H1 (cell line): Measurements from ENCODE around the gene NUP85. TPM values are rescaled to one million over a fixed set of nuclear protein-coding genes. Genes with fewer than 3 reads are reported as not detected.

Source experiments
- CHD2 ChIP-seq: IDR thresholded peaks from 2 replicates; pipeline ENCODE4 v1.6.1; 2012; ENCODE audit warnings: low read length, improper control_type of control experiment
- JUN ChIP-seq: IDR thresholded peaks from 2 replicates; pipeline ENCODE4 v1.6.1; 2011; ENCODE audit warnings: low read depth, mild to moderate bottlenecking, improper control_type of control experiment, low read length
- JUND ChIP-seq: IDR thresholded peaks from 2 replicates; pipeline ENCODE4 v1.6.1; 2011; ENCODE audit warnings: mild to moderate bottlenecking, improper control_type of control experiment, low read length
- MAFK ChIP-seq: IDR thresholded peaks from 2 replicates; pipeline ENCODE4 v1.6.1; 2012; ENCODE audit warnings: low read depth, mild to moderate bottlenecking, improper control_type of control experiment, low read length
- POLR2A ChIP-seq, 2 experiments: IDR thresholded peaks; 1 replicate in 1 of 2; 2 replicates in 1 of 2; pipeline ENCODE4 v1.6.1; 2011; ENCODE audit warnings: low read depth in 2 of 2, low read length in 2 of 2, mild to moderate bottlenecking in 2 of 2; ENCODE audit errors: control extremely low read depth in 1 of 2
- SIRT6 ChIP-seq: IDR thresholded peaks from one replicate; pipeline ENCODE4 v1.7.1; 2012; ENCODE audit warnings: low read length, inconsistent platforms
- SP1 ChIP-seq: IDR thresholded peaks from 2 replicates; pipeline ENCODE4 v1.6.1; 2011; ENCODE audit warnings: low read depth, low read length
- SRF ChIP-seq: IDR thresholded peaks from 2 replicates; pipeline ENCODE4 v1.6.1; 2011; ENCODE audit warnings: mild to moderate bottlenecking, low read depth, low read length, moderate library complexity
- SUZ12 ChIP-seq: fragments of 200-600 bp; sonication (generic); IDR thresholded peaks from 2 replicates; pipeline ENCODE4 v1.6.1; 2012; ENCODE audit warnings: mild to moderate bottlenecking, inconsistent platforms, low read length, moderate library complexity, mixed read lengths
- TAF1 ChIP-seq: IDR thresholded peaks from 2 replicates; pipeline ENCODE4 v1.6.1; 2011; ENCODE audit warnings: mild to moderate bottlenecking, low read depth, low read length
- TBP ChIP-seq: IDR thresholded peaks from 2 replicates; pipeline ENCODE4 v1.6.1; 2011; ENCODE audit warnings: low read depth, low read length, improper control_type of control experiment
- TCF12 ChIP-seq: IDR thresholded peaks from 2 replicates; pipeline ENCODE4 v1.6.1; 2011; ENCODE audit warnings: low read depth, mild to moderate bottlenecking, low read length
- polyA plus RNA-seq, 7 experiments: library from polyadenylated mRNA; depleted of rRNA in 3 of 7; stranded (reverse) in 5 of 7; unstranded in 2 of 7; fragments of >200 nt in 5 of 7; fragments of 200-250 nt in 2 of 7; gene quantifications; 1 replicate in 5 of 7; 2 replicates in 1 of 7; 4 replicates in 1 of 7; pipeline versions ENCODE4 v1.2.1 to v1.2.3, GENCODE V29; 2011 to 2013; ENCODE audit warnings: missing spikeins in 2 of 7, mixed read lengths in 2 of 7
- total RNA-seq: library from RNA; stranded (reverse); fragmentation: NEBNext Ultra II Directional; extraction: Animal tissue kit (Norgen Biotek cat#: 25700); gene quantifications from 2 replicates; pipeline ENCODE4 v1.2.1, GENCODE V29; 2021
- TF ChIP-seq, protein P1 (sequence below): fragments of 300-600 bp; sonication (generic); IDR thresholded peaks from 2 replicates; pipeline ENCODE4 v1.7.1; 2012; ENCODE audit warnings: low read length, moderate library complexity, mild to moderate bottlenecking, inconsistent platforms; ENCODE audit not compliant: insufficient replicate concordance

The NUP85 gene
- total and polyA plus RNA-seq, 2 of the 8 experiments (the other 6 are each of a cell fraction or from before 2014, with no cell fraction given): 98.5 to 154 TPM

GRCh38 chr17:75270218-75270965, 64.9 kb downstream of the NUP85 start (continued):
- no peak for TF ChIP-seq SRF
- no peak for TF ChIP-seq SUZ12
- TF ChIP-seq SP1: no peak
- peak; percentile 47; the same call in 1 of the 2 replicates for TF ChIP-seq TAF1
- TF ChIP-seq TCF12: no peak
- no peak for TF ChIP-seq CHD2
- TF ChIP-seq SIRT6: no peak
- no peak for TF ChIP-seq JUN
- no peak for TF ChIP-seq JUND
- no peak for TF ChIP-seq TBP
- TF ChIP-seq MAFK: no peak
- peak in 1 of 2 experiments; percentile 28; a peak in 1 of 3 replicates for TF ChIP-seq POLR2A (IDR thresholded peaks at IDR 0.05; ENCODE audit: control extremely low read depth in 1 of 2, low read depth in 2 of 2, low read length in 2 of 2)
- TF ChIP-seq, protein P1, sequence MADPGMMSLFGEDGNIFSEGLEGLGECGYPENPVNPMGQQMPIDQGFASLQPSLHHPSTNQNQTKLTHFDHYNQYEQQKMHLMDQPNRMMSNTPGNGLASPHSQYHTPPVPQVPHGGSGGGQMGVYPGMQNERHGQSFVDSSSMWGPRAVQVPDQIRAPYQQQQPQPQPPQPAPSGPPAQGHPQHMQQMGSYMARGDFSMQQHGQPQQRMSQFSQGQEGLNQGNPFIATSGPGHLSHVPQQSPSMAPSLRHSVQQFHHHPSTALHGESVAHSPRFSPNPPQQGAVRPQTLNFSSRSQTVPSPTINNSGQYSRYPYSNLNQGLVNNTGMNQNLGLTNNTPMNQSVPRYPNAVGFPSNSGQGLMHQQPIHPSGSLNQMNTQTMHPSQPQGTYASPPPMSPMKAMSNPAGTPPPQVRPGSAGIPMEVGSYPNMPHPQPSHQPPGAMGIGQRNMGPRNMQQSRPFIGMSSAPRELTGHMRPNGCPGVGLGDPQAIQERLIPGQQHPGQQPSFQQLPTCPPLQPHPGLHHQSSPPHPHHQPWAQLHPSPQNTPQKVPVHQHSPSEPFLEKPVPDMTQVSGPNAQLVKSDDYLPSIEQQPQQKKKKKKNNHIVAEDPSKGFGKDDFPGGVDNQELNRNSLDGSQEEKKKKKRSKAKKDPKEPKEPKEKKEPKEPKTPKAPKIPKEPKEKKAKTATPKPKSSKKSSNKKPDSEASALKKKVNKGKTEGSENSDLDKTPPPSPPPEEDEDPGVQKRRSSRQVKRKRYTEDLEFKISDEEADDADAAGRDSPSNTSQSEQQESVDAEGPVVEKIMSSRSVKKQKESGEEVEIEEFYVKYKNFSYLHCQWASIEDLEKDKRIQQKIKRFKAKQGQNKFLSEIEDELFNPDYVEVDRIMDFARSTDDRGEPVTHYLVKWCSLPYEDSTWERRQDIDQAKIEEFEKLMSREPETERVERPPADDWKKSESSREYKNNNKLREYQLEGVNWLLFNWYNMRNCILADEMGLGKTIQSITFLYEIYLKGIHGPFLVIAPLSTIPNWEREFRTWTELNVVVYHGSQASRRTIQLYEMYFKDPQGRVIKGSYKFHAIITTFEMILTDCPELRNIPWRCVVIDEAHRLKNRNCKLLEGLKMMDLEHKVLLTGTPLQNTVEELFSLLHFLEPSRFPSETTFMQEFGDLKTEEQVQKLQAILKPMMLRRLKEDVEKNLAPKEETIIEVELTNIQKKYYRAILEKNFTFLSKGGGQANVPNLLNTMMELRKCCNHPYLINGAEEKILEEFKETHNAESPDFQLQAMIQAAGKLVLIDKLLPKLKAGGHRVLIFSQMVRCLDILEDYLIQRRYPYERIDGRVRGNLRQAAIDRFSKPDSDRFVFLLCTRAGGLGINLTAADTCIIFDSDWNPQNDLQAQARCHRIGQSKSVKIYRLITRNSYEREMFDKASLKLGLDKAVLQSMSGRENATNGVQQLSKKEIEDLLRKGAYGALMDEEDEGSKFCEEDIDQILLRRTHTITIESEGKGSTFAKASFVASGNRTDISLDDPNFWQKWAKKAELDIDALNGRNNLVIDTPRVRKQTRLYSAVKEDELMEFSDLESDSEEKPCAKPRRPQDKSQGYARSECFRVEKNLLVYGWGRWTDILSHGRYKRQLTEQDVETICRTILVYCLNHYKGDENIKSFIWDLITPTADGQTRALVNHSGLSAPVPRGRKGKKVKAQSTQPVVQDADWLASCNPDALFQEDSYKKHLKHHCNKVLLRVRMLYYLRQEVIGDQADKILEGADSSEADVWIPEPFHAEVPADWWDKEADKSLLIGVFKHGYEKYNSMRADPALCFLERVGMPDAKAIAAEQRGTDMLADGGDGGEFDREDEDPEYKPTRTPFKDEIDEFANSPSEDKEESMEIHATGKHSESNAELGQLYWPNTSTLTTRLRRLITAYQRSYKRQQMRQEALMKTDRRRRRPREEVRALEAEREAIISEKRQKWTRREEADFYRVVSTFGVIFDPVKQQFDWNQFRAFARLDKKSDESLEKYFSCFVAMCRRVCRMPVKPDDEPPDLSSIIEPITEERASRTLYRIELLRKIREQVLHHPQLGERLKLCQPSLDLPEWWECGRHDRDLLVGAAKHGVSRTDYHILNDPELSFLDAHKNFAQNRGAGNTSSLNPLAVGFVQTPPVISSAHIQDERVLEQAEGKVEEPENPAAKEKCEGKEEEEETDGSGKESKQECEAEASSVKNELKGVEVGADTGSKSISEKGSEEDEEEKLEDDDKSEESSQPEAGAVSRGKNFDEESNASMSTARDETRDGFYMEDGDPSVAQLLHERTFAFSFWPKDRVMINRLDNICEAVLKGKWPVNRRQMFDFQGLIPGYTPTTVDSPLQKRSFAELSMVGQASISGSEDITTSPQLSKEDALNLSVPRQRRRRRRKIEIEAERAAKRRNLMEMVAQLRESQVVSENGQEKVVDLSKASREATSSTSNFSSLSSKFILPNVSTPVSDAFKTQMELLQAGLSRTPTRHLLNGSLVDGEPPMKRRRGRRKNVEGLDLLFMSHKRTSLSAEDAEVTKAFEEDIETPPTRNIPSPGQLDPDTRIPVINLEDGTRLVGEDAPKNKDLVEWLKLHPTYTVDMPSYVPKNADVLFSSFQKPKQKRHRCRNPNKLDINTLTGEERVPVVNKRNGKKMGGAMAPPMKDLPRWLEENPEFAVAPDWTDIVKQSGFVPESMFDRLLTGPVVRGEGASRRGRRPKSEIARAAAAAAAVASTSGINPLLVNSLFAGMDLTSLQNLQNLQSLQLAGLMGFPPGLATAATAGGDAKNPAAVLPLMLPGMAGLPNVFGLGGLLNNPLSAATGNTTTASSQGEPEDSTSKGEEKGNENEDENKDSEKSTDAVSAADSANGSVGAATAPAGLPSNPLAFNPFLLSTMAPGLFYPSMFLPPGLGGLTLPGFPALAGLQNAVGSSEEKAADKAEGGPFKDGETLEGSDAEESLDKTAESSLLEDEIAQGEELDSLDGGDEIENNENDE: no peak
